GM12878 (cell line): Measurements from ENCODE around the gene SEMA5A. TPM values are rescaled to one million over a fixed set of nuclear protein-coding genes. Genes with fewer than 3 reads are reported as not detected.

ENCODE experiments used
- ATAC-seq: fragments of 200-7000 bp; cut with Tn5 transposase; 3 replicates; pipeline ENCODE4 v1.9.1; 2020; ENCODE audit warnings: mild to moderate bottlenecking, moderate library complexity
- BruUV-seq: library from RNA; stranded (reverse); fragments of 400-500 nt; replicated peaks from 2 replicates; lab custom pipeline; 2021; lab: Mats Ljungman, UMichigan
- CTCF ChIA-PET: fragments of 300-600 bp; sonication (Branson Sonifier 250); formaldehyde crosslinking; extraction: SDS; loops from one replicate; lab custom pipeline; 2021; ENCODE audit warnings: inconsistent platforms; lab: Yijun Ruan, JAX
- POLR2A ChIA-PET: fragments of 350-600 bp; formaldehyde crosslinking; extraction: SDS; loops from one replicate; lab custom pipeline; 2021; ENCODE audit warnings: inconsistent platforms; lab: Charles Lee
- RAD21 ChIA-PET: fragments of 300-600 bp; sonication (Branson Sonifier 250); formaldehyde crosslinking; loops from one replicate; lab custom pipeline; 2023; ENCODE audit warnings: antibody characterized with exemption; ENCODE audit not compliant: unreplicated experiment; lab: Charles Lee
- SMC1A ChIA-PET: fragments of 300-600 bp; sonication (Branson Sonifier 250); formaldehyde crosslinking; loops from one replicate; lab custom pipeline; 2023; ENCODE audit not compliant: unreplicated experiment, uncharacterized antibody; lab: Charles Lee
- DNase-seq: peaks from one replicate; pipeline ENCODE4 v3.0.0-alpha.2; 2011; ENCODE audit warnings: low read depth, low spot score
- FAIRE-seq: peaks from 3 replicates; lab custom pipeline; 2011; peaks lifted over from hg19 to GRCh38; lab: Jason Lieb, UNC
- H2AFZ ChIP-seq: 2 replicates; pipeline ENCODE4 v1.6.0; 2011; ENCODE audit warnings: low read depth, low read length, control low read depth; ENCODE audit not compliant: control insufficient read depth
- H3K27ac ChIP-seq: 2 replicates; pipeline ENCODE4 v1.5.1; 2011; ENCODE audit warnings: control low read depth; ENCODE audit not compliant: control insufficient read depth, insufficient read depth
- H3K27me3 ChIP-seq, 2 experiments: replicated peaks in 1 of 2; 2 replicates each; pipeline versions ENCODE4 v1.6.0 to v1.6.1; 2011; ENCODE audit warnings: low read length in 1 of 2; ENCODE audit not compliant: control insufficient read depth in 2 of 2, insufficient read depth in 2 of 2
- H3K36me3 ChIP-seq, 2 experiments: 2 replicates each; pipeline ENCODE4 v1.5.1; 2011; ENCODE audit warnings: low read length in 1 of 2; ENCODE audit not compliant: control insufficient read depth in 2 of 2, insufficient read depth in 2 of 2
- H3K4me1 ChIP-seq: 2 replicates; pipeline ENCODE4 v1.6.1; 2011; ENCODE audit warnings: mild to moderate bottlenecking, low read length, moderate library complexity, mixed read lengths; ENCODE audit not compliant: control insufficient read depth, insufficient read depth
- H3K4me2 ChIP-seq: 2 replicates; pipeline ENCODE4 v1.6.0; 2011; ENCODE audit warnings: control low read depth; ENCODE audit not compliant: control insufficient read depth, insufficient read depth
- H3K4me3 ChIP-seq: fragments of 200-600 bp; sonication (generic); 2 replicates; pipeline ENCODE4 v1.5.1; 2016
- H3K79me2 ChIP-seq: 2 replicates; pipeline ENCODE4 v1.6.0; 2011; ENCODE audit warnings: low read length; ENCODE audit not compliant: control insufficient read depth, insufficient read depth
- H3K9ac ChIP-seq: 2 replicates; pipeline ENCODE4 v1.8.0; 2011; ENCODE audit warnings: low read length, control low read depth, mixed read lengths; ENCODE audit not compliant: control insufficient read depth, insufficient read depth
- H3K9me3 ChIP-seq: replicated peaks from 3 replicates; pipeline ENCODE4 v1.5.1; 2011; ENCODE audit warnings: mild to moderate bottlenecking, low read length; ENCODE audit not compliant: control insufficient read depth, insufficient read depth
- H4K20me1 ChIP-seq: 2 replicates; pipeline ENCODE4 v1.6.0; 2011; ENCODE audit not compliant: control insufficient read depth, insufficient read depth
- BMI1 ChIP-seq: fragments of 450-650 bp; IDR thresholded peaks from 2 replicates; pipeline ENCODE4 v1.6.1; 2016; ENCODE audit warnings: mild to moderate bottlenecking, moderate library complexity, borderline replicate concordance
- E4F1 ChIP-seq: fragments of 450-650 bp; IDR thresholded peaks from 2 replicates; pipeline ENCODE4 v1.6.1; 2018; ENCODE audit warnings: borderline replicate concordance, mild to moderate bottlenecking; ENCODE audit not compliant: partially characterized antibody
- ELK1 ChIP-seq: IDR thresholded peaks from 2 replicates; pipeline ENCODE4 v1.6.1; 2012; ENCODE audit warnings: low read depth, low read length, improper control_type of control experiment
- EZH2 ChIP-seq: IDR thresholded peaks from 2 replicates; pipeline ENCODE4 v1.6.1; 2012; ENCODE audit warnings: low read depth, mild to moderate bottlenecking, control low read depth, inconsistent platforms, low read length, borderline replicate concordance; ENCODE audit not compliant: control insufficient read depth
- FOXK2 ChIP-seq: fragments of 450-650 bp; IDR thresholded peaks from 2 replicates; pipeline ENCODE4 v1.6.1; 2017; ENCODE audit warnings: mild to moderate bottlenecking, moderate library complexity
- HCFC1 ChIP-seq: fragments of 150-350 bp; IDR thresholded peaks from 2 replicates; pipeline ENCODE4 v1.6.1; 2014; ENCODE audit warnings: low read length
- IKZF2 ChIP-seq, 2 experiments: fragments of 450-650 bp; IDR thresholded peaks; 2 replicates each; pipeline ENCODE4 v1.6.1; 2017; ENCODE audit warnings: mild to moderate bottlenecking in 2 of 2, moderate library complexity in 2 of 2
- MTA3 ChIP-seq: IDR thresholded peaks from 2 replicates; pipeline ENCODE4 v1.6.1; 2012; ENCODE audit warnings: low read length, inconsistent platforms, borderline replicate concordance
- MXI1 ChIP-seq: fragments of 150-350 bp; IDR thresholded peaks from 2 replicates; pipeline ENCODE4 v1.6.1; 2011; ENCODE audit warnings: low read depth, mild to moderate bottlenecking, inconsistent platforms, low read length, improper control_type of control experiment
- NKRF ChIP-seq: fragments of 450-650 bp; conservative IDR thresholded peaks from 2 replicates; pipeline ENCODE4 v1.6.1; 2017; ENCODE audit warnings: mild to moderate bottlenecking, moderate library complexity
- PBX3 ChIP-seq: IDR thresholded peaks from 2 replicates; pipeline ENCODE4 v1.6.1; 2011; ENCODE audit warnings: mild to moderate bottlenecking, low read depth, low read length, moderate library complexity; ENCODE audit not compliant: insufficient replicate concordance
- POLR2AphosphoS5 ChIP-seq: IDR thresholded peaks from 2 replicates; pipeline ENCODE4 v1.6.1; 2011; ENCODE audit warnings: mild to moderate bottlenecking, low read length, inconsistent platforms
- PRDM15 ChIP-seq: fragments of 450-650 bp; formaldehyde crosslinking; IDR thresholded peaks from 2 replicates; pipeline ENCODE4 v1.4.0; 2020; ENCODE audit warnings: mild to moderate bottlenecking, moderate library complexity
- WGBS: methylation state at CpG from one replicate; pipeline ENCODE4 v1.1.6; 2016; ENCODE audit warnings: low lambda C conversion rate; ENCODE audit not compliant: insufficient replicate concordance, insufficient coverage; ENCODE audit errors: missing lambda C conversion rate; 5-methylcytosine and 5-hydroxymethylcytosine counted together
- in situ Hi-C: fragments of 300-500 bp; cut with MboI; formaldehyde crosslinking; loops from 9 replicates; pipeline ENCODE4 v1.14.3; 2018; ENCODE audit warnings: mixed read lengths
- intact Hi-C: fragments of 100-400 bp; cut with micrococcal nuclease; formaldehyde crosslinking; loops from one replicate; pipeline ENCODE4 v1.14.2; 2022; ENCODE audit not compliant: unreplicated experiment
- polyA plus RNA-seq, 11 experiments: library from polyadenylated mRNA; depleted of rRNA in 4 of 11; unstranded in 6 of 11; stranded (reverse) in 5 of 11; fragments of >200 nt; fragmentation: Nextera tagmentation in 4 of 11; fragmentation: Illumina TruSeq in 1 of 11; extraction: Ambion mirVana in 4 of 11; extraction: Trizol in 1 of 11; gene quantifications; 1 replicate in 1 of 11; 2 replicates in 10 of 11; pipeline versions ENCODE4 v1.2.1 to v1.2.3, GENCODE V29; 2011 to 2016; ENCODE audit warnings: inconsistent platforms in 2 of 11, missing spikeins in 2 of 11, low read depth in 1 of 11
- total RNA-seq, 4 experiments: library from RNA; depleted of rRNA in 3 of 4; stranded (reverse); fragments of >200 nt in 3 of 4; fragmentation: Illumina TruSeq in 1 of 4; extraction: Trizol in 1 of 4; gene quantifications; 2 replicates each; pipeline versions ENCODE4 v1.2.1 to v1.2.3, GENCODE V29; 2013 to 2021

The SEMA5A gene
- total and polyA plus RNA-seq, 10 of the 15 experiments (the other 5 are each of a cell fraction or from before 2014, with no cell fraction given): 0.03 to 2.4 (median 0.09) TPM; not detected in 1

- 63% methylated on average over 2 of the region's 2 CpGs for WGBS
- Histone ChIP-seq H3K4me3 (no peak overlapping the region), H3K4me1 (peaks cover 5% of the 10 kb centered on the region), H4K20me1 (no peaks in the 10 kb centered on the region), H3K27ac (no peak overlapping the region), H3K79me2 (no peaks in the 10 kb centered on the region), H3K36me3 (no peaks in the 10 kb centered on the region), H2AFZ (no peak overlapping the region), H3K4me2 (no peak overlapping the region), H3K9me3 (no peaks in the 10 kb centered on the region; the same call in 2 of the 3 replicates), H3K27me3 (no peaks in the 10 kb centered on the region), H3K9ac (no peak overlapping the region)
- SMC1A ChIA-PET: interaction anchor here (0.9 to 1.5 kb wide), 3 partner anchors 47 to 322 kb away, joined by 3 read pairs; no protein-coding TSS in a partner anchor
- no peak for DNase-seq
- POLR2A ChIA-PET: no interaction called here
- intact Hi-C loops (no loop called here), in situ Hi-C loops (loop anchor here (10.0 kb wide), 2 partner anchors 338 to 448 kb away; no protein-coding TSS in a partner anchor)
- no TSS peak for BruUV-seq
- RAD21 ChIA-PET: no interaction called here
- CTCF ChIA-PET: interaction anchor here (1.0 kb wide), 1 partner anchor 47 kb away, joined by 4 read pairs; no protein-coding TSS in a partner anchor
- ATAC-seq: no peak
- no peak for FAIRE-seq
- no peak for TF ChIP-seq FOXK2
- no peak for TF ChIP-seq IKZF2 (IDR thresholded peaks at IDR 0.05)
- TF ChIP-seq E4F1: no peak
- no peak for TF ChIP-seq MXI1
- no peak for TF ChIP-seq BMI1
- TF ChIP-seq NKRF: no peak
- no peak for TF ChIP-seq PBX3
- TF ChIP-seq HCFC1: no peak
- no peak for TF ChIP-seq MTA3
- no peak for TF ChIP-seq POLR2AphosphoS5
- no peak for TF ChIP-seq PRDM15 (CRISPR knock-in tag)
- no peak for TF ChIP-seq EZH2
- no peak for TF ChIP-seq ELK1
Measured at GRCh38 chr5:9202636-9203035, 343.2 kb downstream of the SEMA5A start.
